ENCODE results near the gene EDAR. TPM values are rescaled to one million over a fixed set of nuclear protein-coding genes. Genes with fewer than 3 reads are reported as not detected.

Gene EDAR
- polyA plus RNA-seq, 2 of the 4 experiments (the other 2 are of a cell fraction): 0.05 to 0.26 TPM

DNA sequence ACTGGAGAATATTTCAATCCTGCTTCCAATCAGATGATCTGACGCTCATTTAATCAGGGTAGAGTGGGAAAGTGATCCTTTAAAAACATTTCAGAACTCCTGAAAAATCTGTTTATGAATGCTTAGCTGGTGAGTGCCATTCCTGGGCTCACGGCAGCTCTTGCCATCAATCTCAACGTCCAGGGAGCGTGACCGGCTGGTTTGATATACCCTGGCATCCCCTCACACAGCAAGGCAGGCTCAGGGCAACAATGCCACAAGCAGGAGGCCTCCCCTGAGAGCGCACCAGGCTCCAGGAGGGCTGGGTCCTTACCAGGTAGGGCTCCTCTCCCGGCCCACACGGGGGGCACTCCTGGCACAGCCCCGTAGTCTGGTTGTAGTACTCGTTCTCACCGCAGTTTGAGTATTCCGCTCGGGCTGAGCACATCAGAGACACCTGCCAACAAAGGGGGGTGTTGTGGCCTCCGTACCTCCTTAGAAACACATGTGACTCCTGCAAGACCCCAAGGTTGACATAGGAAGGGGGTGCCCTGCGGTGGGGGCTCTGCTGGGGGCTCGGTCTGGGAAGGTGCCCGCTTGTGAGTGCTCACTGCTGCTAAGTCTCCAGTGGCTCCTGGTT is 59.1 kb downstream of the EDAR start:
- no peak for ATAC-seq
- CTCF ChIA-PET: interaction anchor here (0.9 to 5.6 kb wide), 10 partner anchors 9 to 580 kb away, joined by 3 to 74 read pairs (median 9); partner anchors contain the start of gene EDAR
- 0 out of 3 replicates have a peak, but pooled peaks cover under 1% of the 10 kb centered on the region for H3K4me1 ChIP-seq
- H3K27ac ChIP-seq: no peak overlapping the region
- TF ChIP-seq NPAS2 (CRISPR knock-in tag; IDR thresholded peaks at IDR 0.05; ENCODE audit: borderline replicate concordance) (no peak), ZFP36 (IDR thresholded peaks at IDR 0.05; ENCODE audit: borderline replicate concordance, partially characterized antibody) (no peak), POLR2AphosphoS2 (conservative IDR thresholded peaks at IDR 0.05; ENCODE audit: low read length) (no peak), CBX8 (IDR thresholded peaks at IDR 0.05) (no peak), TFCP2L1 (CRISPR knock-in tag; IDR thresholded peaks at IDR 0.05) (no peak), EP300 (IDR thresholded peaks at IDR 0.05) (no peak), EHF (CRISPR knock-in tag; IDR thresholded peaks at IDR 0.05) (no peak), NR3C1 (IDR thresholded peaks at IDR 0.05) (no peak), HOXA7 (CRISPR knock-in tag; IDR thresholded peaks at IDR 0.05) (no peak), FOXS1 (CRISPR knock-in tag; IDR thresholded peaks at IDR 0.05) (no peak), HES2 (IDR thresholded peaks at IDR 0.05) (no peak), JUNB (IDR thresholded peaks at IDR 0.05) (no peak), ESRRA (IDR thresholded peaks at IDR 0.05; ENCODE audit: borderline replicate concordance, low read length) (no peak)
- TF ChIP-seq, protein P1, sequence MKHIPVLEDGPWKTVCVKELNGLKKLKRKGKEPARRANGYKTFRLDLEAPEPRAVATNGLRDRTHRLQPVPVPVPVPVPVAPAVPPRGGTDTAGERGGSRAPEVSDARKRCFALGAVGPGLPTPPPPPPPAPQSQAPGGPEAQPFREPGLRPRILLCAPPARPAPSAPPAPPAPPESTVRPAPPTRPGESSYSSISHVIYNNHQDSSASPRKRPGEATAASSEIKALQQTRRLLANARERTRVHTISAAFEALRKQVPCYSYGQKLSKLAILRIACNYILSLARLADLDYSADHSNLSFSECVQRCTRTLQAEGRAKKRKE (CRISPR knock-in tag; IDR thresholded peaks at IDR 0.05; ENCODE audit: low read depth): no peak
- FAIRE-seq: no peak
- POLR2A ChIA-PET: no interaction called here
- WGBS (ENCODE audit: missing lambda C conversion rate): 86% methylated on average over 5 of the region's 17 CpGs
- no peak for DNase-seq (ENCODE audit: low read depth in 1 of 2, low spot score in 1 of 2)
- H3K4me2 ChIP-seq: no peak overlapping the region
- H3K4me3 ChIP-seq: no peak overlapping the region
- no peaks in the 10 kb centered on the region for H3K9me3 ChIP-seq

DNA sequence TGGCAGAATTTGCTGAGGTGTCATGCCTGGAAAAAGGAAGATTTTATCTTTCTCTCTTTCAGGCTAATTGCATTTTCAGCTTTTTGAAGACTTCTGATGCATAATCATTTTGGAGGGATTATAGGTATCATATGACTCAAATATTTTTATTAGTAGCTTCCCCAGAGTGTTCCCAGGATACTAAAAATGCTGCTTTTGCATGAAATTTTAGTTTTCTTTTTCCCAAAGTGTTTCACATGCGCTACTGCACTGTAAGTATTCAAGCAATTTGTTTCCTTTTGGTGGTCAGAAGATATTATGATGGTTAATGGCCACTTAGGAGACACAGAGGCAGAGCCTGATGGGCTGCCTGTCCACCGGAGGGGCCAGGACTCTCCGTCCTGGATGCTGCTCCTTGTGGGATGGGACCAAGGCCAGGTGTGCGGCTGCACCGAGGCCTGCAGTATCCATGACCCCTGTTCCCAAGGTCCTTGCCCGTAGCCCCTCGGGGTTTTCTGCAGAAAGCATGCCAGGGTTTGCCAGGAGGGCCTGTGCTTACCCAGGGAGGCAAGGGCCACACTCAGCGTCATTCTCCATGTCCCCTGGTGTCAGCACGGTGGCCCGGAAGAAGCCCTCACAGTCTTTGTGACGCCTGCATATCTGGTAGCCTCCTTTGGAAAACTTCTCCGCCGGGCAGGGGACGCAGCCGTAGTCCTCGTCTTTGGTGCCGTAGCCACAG is 60.2 kb downstream of the EDAR start:
- peak in 1 of 2 experiments; percentile 33; a peak in 2 of 6 replicates for ATAC-seq
- TF ChIP-seq ZFP36 (IDR thresholded peaks at IDR 0.05; ENCODE audit: borderline replicate concordance, partially characterized antibody): no peak
- TF ChIP-seq REST (IDR thresholded peaks at IDR 0.05): no peak
- TF ChIP-seq, protein P2, sequence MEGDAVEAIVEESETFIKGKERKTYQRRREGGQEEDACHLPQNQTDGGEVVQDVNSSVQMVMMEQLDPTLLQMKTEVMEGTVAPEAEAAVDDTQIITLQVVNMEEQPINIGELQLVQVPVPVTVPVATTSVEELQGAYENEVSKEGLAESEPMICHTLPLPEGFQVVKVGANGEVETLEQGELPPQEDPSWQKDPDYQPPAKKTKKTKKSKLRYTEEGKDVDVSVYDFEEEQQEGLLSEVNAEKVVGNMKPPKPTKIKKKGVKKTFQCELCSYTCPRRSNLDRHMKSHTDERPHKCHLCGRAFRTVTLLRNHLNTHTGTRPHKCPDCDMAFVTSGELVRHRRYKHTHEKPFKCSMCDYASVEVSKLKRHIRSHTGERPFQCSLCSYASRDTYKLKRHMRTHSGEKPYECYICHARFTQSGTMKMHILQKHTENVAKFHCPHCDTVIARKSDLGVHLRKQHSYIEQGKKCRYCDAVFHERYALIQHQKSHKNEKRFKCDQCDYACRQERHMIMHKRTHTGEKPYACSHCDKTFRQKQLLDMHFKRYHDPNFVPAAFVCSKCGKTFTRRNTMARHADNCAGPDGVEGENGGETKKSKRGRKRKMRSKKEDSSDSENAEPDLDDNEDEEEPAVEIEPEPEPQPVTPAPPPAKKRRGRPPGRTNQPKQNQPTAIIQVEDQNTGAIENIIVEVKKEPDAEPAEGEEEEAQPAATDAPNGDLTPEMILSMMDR (IDR thresholded peaks at IDR 0.05): no peak; the same call in 2 of the 3 replicates
- TF ChIP-seq BCL3 (IDR thresholded peaks at IDR 0.05): no peak
- TF ChIP-seq EHMT2 (IDR thresholded peaks at IDR 0.05; ENCODE audit: low read depth): no peak
- Histone ChIP-seq H3K4me3 (no peak overlapping the region), H3K4me2 (no peak overlapping the region), H3K4me1 (no peaks in the 10 kb centered on the region), H3K9me3 (no peaks in the 10 kb centered on the region), H3K27ac (no peak overlapping the region)
- no peak for DNase-seq (ENCODE audit: low read depth in 1 of 2, low spot score in 1 of 2)
- FAIRE-seq: no peak
- POLR2A ChIA-PET: no interaction called here
- CTCF ChIA-PET: interaction anchor here (0.7 to 5.6 kb wide), 31 partner anchors 7 to 581 kb away, joined by 3 to 74 read pairs (median 4); partner anchors contain the start of gene EDAR
- WGBS (ENCODE audit: missing lambda C conversion rate): 68% methylated on average over 16 of the region's 17 CpGs
